IPS-NIHi7 (cell line): ENCODE results near the gene ADAMTS14.

Experiments used
- DNase-seq: peaks from one replicate; pipeline ENCODE4 v3.0.0; 2012; ENCODE audit warnings: mixed read lengths; ENCODE audit errors: extremely low spot score

Gene ADAMTS14

GRCh38 chr10:70732569-70732968 lies 60.3 kb downstream of the ADAMTS14 start:
- DNase-seq = no peak

GRCh38 chr10:70733051-70733450 lies 60.7 kb downstream of the ADAMTS14 start:
- DNase-seq = no peak

GRCh38 chr10:70735161-70735560 lies 62.9 kb downstream of the ADAMTS14 start:
- no peak for DNase-seq

GRCh38 chr10:70736525-70736924 lies 64.2 kb downstream of the ADAMTS14 start:
- no peak for DNase-seq

GRCh38 chr10:70737250-70737649 lies 64.9 kb downstream of the ADAMTS14 start:
- no peak for DNase-seq

- DNase-seq = no peak
Measured at GRCh38 chr10:70738006-70738760, 65.9 kb downstream of the ADAMTS14 start.

- no peak for DNase-seq
Measured at GRCh38 chr10:70738761-70739121, 66.4 kb downstream of the ADAMTS14 start.

GRCh38 chr10:70740406-70741288 lies 68.3 kb downstream of the ADAMTS14 start:
- no peak for DNase-seq

- no peak for DNase-seq
Measured at GRCh38 chr10:70742537-70743429, 70.5 kb downstream of the ADAMTS14 start.

- no peak for DNase-seq
Measured at GRCh38 chr10:70743430-70743788, 71.1 kb downstream of the ADAMTS14 start.

- DNase-seq = no peak
Measured at GRCh38 chr10:70743879-70744278, 71.6 kb downstream of the ADAMTS14 start.

- DNase-seq = no peak
Measured at GRCh38 chr10:70744617-70745143, 72.4 kb downstream of the ADAMTS14 start.

GRCh38 chr10:70745555-70745954 lies 73.2 kb downstream of the ADAMTS14 start:
- DNase-seq = no peak

GRCh38 chr10:70747192-70747965 lies 75.1 kb downstream of the ADAMTS14 start:
- no peak for DNase-seq

GRCh38 chr10:70748305-70748704 lies 76.0 kb downstream of the ADAMTS14 start:
- DNase-seq = no peak

GRCh38 chr10:70748801-70749573 lies 76.7 kb downstream of the ADAMTS14 start:
- no peak for DNase-seq

GRCh38 chr10:70749756-70750155 lies 77.5 kb downstream of the ADAMTS14 start:
- DNase-seq = no peak

GRCh38 chr10:70750156-70750703 lies 77.9 kb downstream of the ADAMTS14 start:
- DNase-seq = no peak

- DNase-seq = no peak
Measured at GRCh38 chr10:70751356-70751755, 79.0 kb downstream of the ADAMTS14 start.

- DNase-seq = no peak
Measured at GRCh38 chr10:70751991-70752390, 79.7 kb downstream of the ADAMTS14 start.
